GM18868 (cell line): ENCODE data around the gene LTBP1.

Experiments
- ATAC-seq: cut with Tn5 transposase; IDR thresholded peaks from one replicate; pipeline ENCODE4 v1.9.1; 2021; ENCODE audit warnings: mild to moderate bottlenecking, moderate library complexity; ENCODE audit not compliant: unreplicated experiment

LTBP1 gene

DNA sequence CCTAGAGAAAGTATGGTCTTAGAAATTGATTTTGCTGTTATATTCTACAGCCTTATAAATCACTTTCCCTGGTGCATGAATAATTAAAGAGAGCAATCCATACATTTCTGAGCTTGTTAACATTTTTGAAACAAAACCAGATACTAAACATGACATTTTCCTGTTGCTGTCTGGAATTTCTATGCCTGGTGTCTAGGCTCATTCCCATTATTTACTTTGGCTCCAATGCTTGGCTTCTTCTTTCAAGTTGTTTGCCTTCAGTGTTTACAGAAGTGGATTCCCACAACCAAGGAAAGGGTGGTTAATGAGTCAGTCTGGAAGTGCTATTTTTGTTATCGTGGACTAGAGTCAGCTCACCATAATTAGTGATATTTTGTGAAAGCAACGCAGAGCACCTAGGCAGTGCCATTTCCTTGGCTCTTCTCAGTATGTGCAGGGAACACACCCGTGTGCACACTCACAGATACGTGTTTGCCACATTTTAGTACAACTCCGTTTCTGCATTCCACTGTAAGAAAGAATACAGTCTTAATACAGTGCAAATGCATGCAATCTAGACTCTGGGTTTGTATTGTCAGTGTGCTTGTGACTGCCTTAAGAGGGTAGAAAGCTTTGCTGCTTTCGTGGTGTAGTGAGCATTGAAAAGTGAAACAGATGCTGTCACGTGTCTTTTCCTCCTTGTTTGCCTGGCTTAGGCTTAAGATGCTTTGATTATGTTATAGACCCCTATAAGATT is 344.7 kb downstream of the LTBP1 start:
- no peak for ATAC-seq

DNA sequence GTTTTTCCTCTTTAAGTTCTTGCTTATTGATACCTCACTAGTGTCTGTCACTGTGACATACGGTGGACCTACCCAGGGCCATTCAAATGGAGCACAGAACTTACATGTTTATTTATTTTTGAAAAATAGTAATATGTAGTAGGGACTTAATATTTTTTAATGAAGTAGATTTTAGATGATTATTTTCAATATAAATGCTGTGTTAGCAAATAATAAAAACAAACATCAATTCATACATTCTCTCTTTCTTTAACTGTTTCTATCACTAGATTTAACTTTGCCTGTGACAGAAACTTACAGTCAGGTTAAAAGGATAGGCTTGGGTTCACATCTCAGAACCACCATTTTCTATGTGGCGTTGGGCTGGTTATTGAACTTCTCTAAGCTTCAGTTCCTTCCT is 345.3 kb downstream of the LTBP1 start:
- ATAC-seq, result no peak

DNA sequence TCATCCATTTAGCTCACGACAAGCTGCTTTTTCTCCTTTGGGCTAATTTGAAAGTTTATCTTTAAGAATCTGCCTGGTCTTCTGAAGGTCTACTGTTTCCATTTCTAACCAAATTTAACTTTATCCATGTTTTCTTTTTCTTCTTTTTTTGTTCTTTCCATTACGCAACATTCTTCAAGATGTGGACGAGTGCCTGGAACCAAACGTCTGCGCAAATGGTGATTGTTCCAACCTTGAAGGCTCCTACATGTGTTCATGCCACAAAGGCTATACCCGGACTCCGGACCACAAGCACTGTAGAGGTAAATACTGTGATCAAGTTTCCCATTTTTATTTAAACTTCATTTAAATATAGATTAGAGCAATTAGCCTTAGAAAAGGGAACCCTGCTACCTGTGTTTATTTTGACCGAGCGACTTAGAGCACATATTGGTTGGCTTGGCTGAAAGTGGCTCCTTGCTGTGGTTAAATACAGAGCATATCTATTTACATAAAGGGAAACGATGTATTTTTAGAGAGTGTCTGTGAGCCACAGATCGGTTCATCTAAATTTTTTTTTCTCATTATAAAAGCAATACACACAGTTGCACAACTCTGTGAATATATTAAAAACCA is 346.3 kb downstream of the LTBP1 start:
- ATAC-seq, result no peak

GRCh38 chr2:33298233-33298632 is 351.5 kb downstream of the LTBP1 start:
- ATAC-seq, result no peak

GRCh38 chr2:33301355-33301754 is 354.6 kb downstream of the LTBP1 start:
- ATAC-seq, result no peak

DNA sequence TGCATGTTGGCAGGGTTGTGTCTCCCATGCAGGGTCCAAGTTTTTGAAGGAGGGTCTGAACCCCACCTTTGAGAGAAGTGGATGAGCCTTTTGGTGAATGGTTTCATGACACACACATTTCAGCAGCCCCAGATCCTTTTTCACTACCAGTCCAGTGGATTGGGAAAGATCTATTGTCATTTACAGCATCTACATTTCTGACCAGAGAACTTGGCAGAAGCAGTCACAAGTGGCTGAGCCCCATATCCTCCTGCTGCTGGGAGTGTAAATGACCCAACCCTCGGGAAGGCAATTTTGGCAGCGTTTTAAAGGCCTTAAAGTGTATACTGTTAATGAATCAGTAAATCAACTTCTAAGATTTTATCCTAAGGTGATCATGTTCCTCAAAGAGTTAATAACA is 355.6 kb downstream of the LTBP1 start:
- no peak for ATAC-seq

GRCh38 chr2:33304032-33304864 is 357.5 kb downstream of the LTBP1 start:
- ATAC-seq, result no peak

DNA sequence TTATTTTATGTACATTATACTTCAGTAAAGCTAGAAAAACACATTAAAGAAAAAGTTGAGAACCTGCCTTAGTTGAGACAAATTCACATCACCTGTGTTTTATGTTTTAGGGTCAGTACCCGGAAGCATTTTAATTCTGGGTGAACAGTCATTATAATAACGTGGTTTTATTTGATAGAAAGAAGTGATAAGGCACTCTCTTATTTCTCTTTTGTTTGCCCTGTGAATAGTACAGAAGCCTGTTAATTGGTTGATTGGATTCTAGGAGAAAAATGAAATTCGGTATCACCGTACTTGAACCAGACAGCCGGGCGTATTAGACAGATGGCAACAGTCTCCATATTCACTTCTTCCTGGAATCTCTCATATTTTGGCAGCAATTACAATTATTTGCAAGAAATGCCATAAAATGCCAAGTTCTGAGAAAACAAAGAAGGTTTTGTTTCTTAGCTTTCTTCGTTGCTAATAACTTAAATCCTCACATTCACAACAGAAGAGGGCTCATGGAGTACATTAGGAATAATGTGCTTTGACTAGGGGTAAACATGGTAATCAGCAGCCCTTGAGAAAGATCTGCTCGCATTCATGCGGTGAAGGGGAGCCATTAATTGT is 361.0 kb downstream of the LTBP1 start:
- ATAC-seq, result no peak

- no peak for ATAC-seq
Measured at GRCh38 chr2:33312355-33312754, 365.6 kb downstream of the LTBP1 start.

- no peak for ATAC-seq
Measured at GRCh38 chr2:33313039-33313438, 366.3 kb downstream of the LTBP1 start.

GRCh38 chr2:33314541-33314940 is 367.8 kb downstream of the LTBP1 start:
- no peak for ATAC-seq

DNA sequence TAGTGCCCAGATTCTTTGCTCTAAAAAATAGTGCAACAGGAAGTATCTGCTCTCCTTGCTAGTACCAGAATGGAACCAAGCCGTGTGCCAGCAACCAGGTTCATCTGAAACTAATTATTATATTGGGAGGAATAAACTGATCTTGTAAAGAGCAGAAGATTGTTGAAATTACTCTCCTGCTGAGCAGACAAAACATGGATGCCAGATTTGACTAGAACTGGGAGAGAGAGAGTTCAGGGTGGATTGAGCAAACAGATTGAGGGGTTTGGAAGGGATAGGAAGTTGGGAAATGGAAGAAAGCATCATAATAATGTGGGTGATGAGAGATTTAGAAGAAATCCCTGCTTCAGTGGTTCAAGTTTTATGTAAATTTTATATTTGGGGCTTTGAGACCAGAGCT is 369.6 kb downstream of the LTBP1 start:
- ATAC-seq, result no peak

DNA sequence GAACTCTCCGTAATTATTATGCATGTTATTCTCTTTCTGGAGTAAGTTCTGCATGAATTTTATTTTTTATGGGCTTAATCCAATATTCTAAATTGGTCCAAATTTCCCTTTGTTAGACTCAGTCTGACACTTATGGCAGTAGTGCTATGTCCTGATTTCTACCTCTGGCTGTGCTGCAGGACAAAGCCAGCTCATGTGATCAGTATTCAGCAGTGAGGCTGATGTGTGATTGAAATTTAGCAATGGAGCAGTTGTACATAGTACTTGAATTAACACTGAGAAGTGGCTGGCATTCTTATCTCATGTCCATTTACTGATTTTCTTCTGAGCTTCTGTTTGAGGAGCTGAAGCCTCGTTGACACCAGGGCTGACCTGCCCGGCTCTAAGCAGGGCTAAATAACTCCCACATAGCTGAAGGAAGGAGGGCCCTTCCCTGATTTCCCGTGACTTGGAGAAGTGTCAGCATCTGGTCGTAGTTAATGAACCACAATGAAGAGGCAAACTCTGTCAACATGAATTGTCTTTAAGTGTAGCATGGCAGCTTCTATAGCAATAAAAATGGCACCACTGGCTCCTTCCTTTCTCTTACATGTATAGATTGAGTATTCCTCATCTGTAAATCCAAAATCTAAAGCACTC is 370.7 kb downstream of the LTBP1 start:
- ATAC-seq, result no peak

DNA sequence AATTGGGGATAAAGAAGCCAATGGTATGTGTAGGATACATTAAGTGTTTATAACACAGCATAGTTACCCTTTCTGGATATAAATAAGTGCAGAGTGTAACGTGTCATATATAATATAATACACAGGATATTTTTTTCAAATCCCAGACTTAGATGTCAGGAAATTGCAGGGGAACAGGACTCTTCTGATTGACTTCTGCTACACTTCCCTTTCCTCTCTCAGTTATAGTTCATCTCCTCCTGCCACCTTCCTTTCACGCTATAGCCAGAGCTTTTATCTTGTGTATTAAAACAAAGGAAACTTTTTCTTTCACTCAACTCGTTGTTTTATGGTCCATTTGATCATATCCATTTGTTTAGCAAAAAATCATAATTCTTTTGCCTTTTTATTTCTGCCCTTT is 371.7 kb downstream of the LTBP1 start:
- ATAC-seq, result no peak

- ATAC-seq, result no peak
Measured at GRCh38 chr2:33320573-33320972, 373.8 kb downstream of the LTBP1 start.

GRCh38 chr2:33321236-33321771 is 374.6 kb downstream of the LTBP1 start:
- peak; percentile 66 for ATAC-seq

DNA sequence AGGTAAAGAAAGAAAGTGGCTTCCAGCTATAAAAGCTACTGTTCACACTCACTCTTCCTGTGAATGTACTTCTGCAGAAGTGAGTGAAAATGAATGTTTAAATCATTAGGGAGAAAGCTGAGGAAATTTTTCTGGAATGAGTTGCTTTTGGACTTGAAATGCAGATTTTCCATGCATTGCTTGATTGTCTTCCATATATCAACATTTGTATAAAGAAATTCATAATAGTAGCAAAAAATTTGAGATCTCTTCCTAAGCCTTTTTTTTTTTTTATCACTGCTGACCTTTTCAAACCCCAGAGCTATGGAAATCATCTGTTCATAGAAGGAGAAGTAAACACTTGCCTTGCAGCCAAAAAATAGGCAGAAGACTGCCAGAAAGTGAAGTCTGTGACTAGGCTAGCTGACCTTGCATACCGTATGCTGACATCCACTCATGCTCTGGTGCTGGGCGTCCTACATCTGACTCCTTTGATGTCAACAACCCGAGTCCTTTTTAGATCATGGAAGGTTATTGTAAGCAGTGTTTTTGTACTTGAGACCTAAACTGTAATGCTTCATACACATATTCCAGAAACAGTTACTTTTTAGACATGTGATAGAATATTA is 375.2 kb downstream of the LTBP1 start:
- ATAC-seq, result no peak

DNA sequence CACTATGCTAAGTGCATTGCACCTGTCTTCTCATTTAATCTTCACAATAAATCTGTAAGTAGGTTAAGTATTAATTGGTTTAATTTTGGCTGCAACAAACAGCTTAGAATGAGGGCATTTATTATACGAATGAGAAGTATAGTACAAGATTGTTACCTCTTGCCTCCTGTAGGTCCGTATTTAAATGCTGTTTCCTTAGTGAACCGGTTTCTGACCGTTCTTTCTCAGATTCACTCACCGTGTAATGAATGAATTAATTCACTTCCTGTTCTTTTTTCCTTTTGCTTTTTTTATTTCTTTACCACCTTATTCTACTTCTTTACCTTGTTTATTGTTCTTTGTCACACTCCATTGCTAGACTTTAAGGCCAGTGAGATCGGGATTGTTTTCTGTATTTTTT is 375.9 kb downstream of the LTBP1 start:
- ATAC-seq, result peak; percentile 51

GRCh38 chr2:33323957-33324356 is 377.2 kb downstream of the LTBP1 start:
- no peak for ATAC-seq

- ATAC-seq, result no peak
Measured at GRCh38 chr2:33326100-33326499, 379.3 kb downstream of the LTBP1 start.
